Kidney epithelial cell (primary cell): Measurements from ENCODE around the gene HAUS6. TPM values are rescaled to one million over a fixed set of nuclear protein-coding genes. Genes with fewer than 3 reads are reported as not detected.
"Not testable (repeated sequence)": the region's sequence is repeated elsewhere in the genome, so short reads cannot be mapped to it uniquely, and the experiment has no call there.

Experiments
- DNase-seq: peaks from one replicate; pipeline ENCODE4 v3.0.0-alpha.2; 2010; ENCODE audit warnings: low read depth
- H3K27me3 ChIP-seq: 2 replicates; pipeline ENCODE4 v1.6.0; 2011; ENCODE audit warnings: low read length; ENCODE audit not compliant: control insufficient read depth, insufficient read depth
- H3K36me3 ChIP-seq: 2 replicates; pipeline ENCODE4 v1.5.1; 2011; ENCODE audit warnings: low read length; ENCODE audit not compliant: control insufficient read depth, insufficient read depth
- H3K4me3 ChIP-seq: 2 replicates; pipeline ENCODE4 v1.5.1; 2011; ENCODE audit warnings: low read depth, mild to moderate bottlenecking, control low read depth, low read length
- CTCF ChIP-seq: IDR thresholded peaks from 2 replicates; pipeline ENCODE4 v1.5.1; 2011; ENCODE audit warnings: mild to moderate bottlenecking, moderate library complexity, low read length, control low read depth, inconsistent platforms; ENCODE audit not compliant: insufficient read depth, poor library complexity, severe bottlenecking
- total RNA-seq: library from RNA; depleted of rRNA; stranded (reverse); fragments of >200 nt; gene quantifications from 2 replicates; pipeline ENCODE4 v1.2.3, GENCODE V29; 2015

HAUS6 gene
- total RNA-seq, 1 donor from 2014 or later = 18.0 TPM

- no peak for TF ChIP-seq CTCF
- Histone ChIP-seq H3K27me3 (no peaks in the 10 kb centered on the region), H3K4me3 (no peak overlapping the region), H3K36me3 (no peaks in the 10 kb centered on the region)
- no peak for DNase-seq
These were observed 80.5 kb downstream of the HAUS6 start for GRCh38 chr9:19022206-19022605.

DNA sequence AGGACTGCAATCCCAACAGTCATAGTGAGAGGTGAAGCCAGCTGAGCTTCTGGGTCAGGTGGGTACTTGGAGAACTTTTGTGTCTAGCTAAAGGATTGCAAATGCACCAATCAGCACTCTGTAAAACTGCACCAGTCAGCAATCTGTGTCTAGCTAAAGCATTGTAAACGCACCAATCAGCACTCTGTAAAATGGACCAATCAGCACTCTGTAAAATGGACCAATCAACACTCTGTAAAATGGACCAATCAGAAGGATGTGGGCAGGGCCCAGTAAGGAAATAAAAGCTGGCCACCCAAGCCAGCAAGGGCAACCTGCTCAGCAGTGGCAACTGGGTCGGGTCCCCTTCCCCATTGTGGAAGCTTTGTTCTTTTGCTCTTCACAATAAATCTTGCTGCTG is 81.1 kb downstream of the HAUS6 start:
- H3K4me3 ChIP-seq, DNase-seq, H3K36me3 ChIP-seq, H3K27me3 ChIP-seq: not testable (repeated sequence)

DNA sequence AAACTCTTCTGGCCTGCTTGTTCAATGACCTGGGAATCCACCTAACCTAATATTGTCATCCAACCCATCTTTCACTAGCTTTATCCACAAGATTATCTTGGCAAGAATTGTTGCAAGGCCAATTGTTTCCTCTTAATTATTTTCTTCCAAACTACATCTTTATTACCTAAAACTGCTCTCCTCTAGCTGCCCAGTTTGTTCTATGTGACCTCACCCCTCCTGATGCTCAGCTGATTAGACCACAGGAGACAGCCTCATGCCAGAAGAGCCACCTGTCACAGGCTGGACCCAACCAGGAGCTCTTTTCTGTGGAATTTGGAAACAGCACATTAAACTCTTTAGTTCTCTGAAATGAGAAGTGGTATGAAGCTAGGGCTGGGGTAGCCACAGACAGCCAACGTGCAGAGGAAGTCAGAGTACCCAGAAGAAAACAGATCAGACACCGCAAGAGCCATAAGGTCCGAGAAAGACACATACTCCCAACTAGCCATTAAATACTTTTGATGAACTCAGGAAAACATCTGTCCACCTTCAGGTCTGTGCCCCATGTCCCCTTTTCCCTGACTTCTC is 81.7 kb downstream of the HAUS6 start:
- DNase-seq = no peak
- no peak for TF ChIP-seq CTCF
- Histone ChIP-seq H3K4me3 (no peak overlapping the region), H3K36me3 (no peaks in the 10 kb centered on the region), H3K27me3 (no peaks in the 10 kb centered on the region)

DNA sequence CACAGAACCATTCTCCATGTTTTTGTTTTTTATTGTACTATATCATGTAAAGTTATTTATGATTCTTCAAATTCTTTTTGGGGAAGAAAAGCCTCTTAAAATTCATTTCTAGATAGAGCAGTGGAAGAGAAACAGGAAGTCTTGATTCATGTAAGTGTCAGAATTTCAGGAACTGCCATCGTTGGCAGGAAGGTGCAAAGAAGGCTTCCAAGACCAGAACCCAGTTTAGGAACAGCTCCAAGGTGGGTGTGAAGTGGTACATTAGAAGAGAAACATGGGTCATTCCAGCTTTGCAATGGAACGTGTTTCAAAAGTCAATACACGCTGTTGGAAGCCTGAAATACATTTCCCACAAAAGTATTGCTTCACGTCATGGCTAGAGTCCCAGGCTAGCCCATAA is 84.5 kb downstream of the HAUS6 start:
- Histone ChIP-seq H3K27me3 (no peaks in the 10 kb centered on the region), H3K36me3 (no peaks in the 10 kb centered on the region), H3K4me3 (no peak overlapping the region)
- TF ChIP-seq CTCF = no peak
- no peak for DNase-seq

GRCh38 chr9:19009391-19009965 is 93.2 kb downstream of the HAUS6 start:
- no peak for TF ChIP-seq CTCF
- H3K4me3 ChIP-seq = no peak overlapping the region

More at GRCh38 chr9:19009391-19009965, 93.2 kb downstream of the HAUS6 start:
- no peak for DNase-seq
- Histone ChIP-seq H3K27me3 (no peaks in the 10 kb centered on the region), H3K36me3 (no peaks in the 10 kb centered on the region)

Other genes with a start within 250 kb of the HAUS6 start
- gene SAXO1, start 69.7 kb downstream of the HAUS6 start, total RNA-seq = under 0.01 TPM in 1 of 2 replicates, not detected in the other
- 54.6 and 61.4 TPM in 2 replicates for gene RRAGA, start 53.5 kb downstream of the HAUS6 start, total RNA-seq
- 70.4 and 83.6 TPM in 2 replicates for gene PLIN2, start 24.6 kb upstream of the HAUS6 start, total RNA-seq
- gene DENND4C, start 127.8 kb upstream of the HAUS6 start, total RNA-seq = 41.7 and 44.0 TPM in 2 replicates